K562 (cell line): ENCODE measurements around the gene KCNJ10. TPM values are rescaled to one million over a fixed set of nuclear protein-coding genes. Genes with fewer than 3 reads are reported as not detected.

ENCODE experiments used
- ATAC-seq: fragments of 200-7000 bp; cut with Tn5 transposase; 3 replicates; pipeline ENCODE4 v1.9.1; 2020; ENCODE audit warnings: moderate library complexity
- BruUV-seq: library from RNA; stranded (reverse); fragments of 400-500 nt; replicated peaks from 2 replicates; lab custom pipeline; 2021; lab: Mats Ljungman, UMichigan
- CTCF ChIA-PET: fragments of 300-600 bp; formaldehyde crosslinking; extraction: SDS; loops from one replicate; lab custom pipeline; 2021; ENCODE audit warnings: low intra/inter-chr PET ratio; lab: Yijun Ruan, JAX
- POLR2A ChIA-PET: fragments of 300-600, 350-650 bp; sonication (Branson Sonifier 250); formaldehyde crosslinking; extraction: SDS; loops from one replicate; lab custom pipeline; 2021; ENCODE audit warnings: antibody characterized with exemption, inconsistent platforms; lab: Yijun Ruan, JAX
- DNase-seq, 4 experiments: peaks; one replicate each; pipeline versions ENCODE4 v3.0.0 to v3.0.0-alpha.2; 2011 to 2018; ENCODE audit warnings: low spot score in 3 of 4, mixed read lengths in 3 of 4; ENCODE audit errors: extremely low read depth in 1 of 4
- FAIRE-seq: peaks from 2 replicates; lab custom pipeline; 2011; peaks lifted over from hg19 to GRCh38; lab: Jason Lieb, UNC
- H2AFZ ChIP-seq: 2 replicates; pipeline ENCODE4 v1.6.0; 2011; ENCODE audit warnings: low read depth, low read length, control low read depth, inconsistent platforms
- H3K27ac ChIP-seq: fragments of 200-600 bp; 3 replicates; pipeline ENCODE4 v1.8.0; 2011; ENCODE audit warnings: low read depth, mild to moderate bottlenecking, control low read depth, inconsistent platforms, low read length, moderate library complexity, mixed read lengths; ENCODE audit errors: extremely low read depth
- H3K27me3 ChIP-seq, 2 experiments: fragments of 300-600 bp in 1 of 2; 2 replicates in 1 of 2; 3 replicates in 1 of 2; pipeline versions ENCODE4 v1.6.0 to v1.8.0; 2011; ENCODE audit warnings: inconsistent platforms in 2 of 2, low read length in 2 of 2, mild to moderate bottlenecking in 1 of 2, mixed read lengths in 1 of 2, moderate library complexity in 1 of 2; ENCODE audit not compliant: control insufficient read depth in 2 of 2, insufficient read depth in 2 of 2
- H3K36me3 ChIP-seq: fragments of 300-600 bp; 3 replicates; pipeline ENCODE4 v1.8.0; 2011; ENCODE audit warnings: mild to moderate bottlenecking, low read length, inconsistent platforms; ENCODE audit not compliant: control insufficient read depth, insufficient read depth
- H3K4me1 ChIP-seq, 2 experiments: fragments of 200-600 bp in 1 of 2; replicated peaks in 1 of 2; 2 replicates in 1 of 2; 3 replicates in 1 of 2; pipeline versions ENCODE4 v1.5.1 to v1.8.0; 2011; ENCODE audit warnings: inconsistent platforms in 2 of 2, low read length in 2 of 2, mild to moderate bottlenecking in 1 of 2, mixed read lengths in 1 of 2, moderate library complexity in 1 of 2; ENCODE audit not compliant: control insufficient read depth in 2 of 2, insufficient read depth in 2 of 2
- H3K4me2 ChIP-seq: 2 replicates; pipeline ENCODE4 v1.6.1; 2011; ENCODE audit warnings: low read length, control low read depth, inconsistent platforms, mixed read lengths; ENCODE audit not compliant: insufficient read depth
- H3K4me3 ChIP-seq: fragments of 200-600 bp; sonication (generic), shearing (Covaris generic); 2 replicates; pipeline ENCODE4 v1.5.1; 2016; ENCODE audit warnings: control low read depth, inconsistent platforms
- H3K79me2 ChIP-seq: fragments of 200-600 bp; 3 replicates; pipeline ENCODE4 v1.8.0; 2011; ENCODE audit warnings: low read length, inconsistent platforms; ENCODE audit not compliant: control insufficient read depth, insufficient read depth
- H3K9ac ChIP-seq, 2 experiments: 2 replicates each; pipeline versions ENCODE4 v1.6.0 to v1.6.1; 2011; ENCODE audit warnings: low read depth in 2 of 2, low read length in 2 of 2, control low read depth in 1 of 2, inconsistent platforms in 1 of 2, mild to moderate bottlenecking in 1 of 2, mixed read lengths in 1 of 2; ENCODE audit not compliant: insufficient read depth in 1 of 2
- H3K9me1 ChIP-seq: one replicate; pipeline ENCODE4 v1.6.0; 2011; ENCODE audit warnings: inconsistent platforms, mild to moderate bottlenecking, low read length, moderate library complexity; ENCODE audit not compliant: control insufficient read depth, insufficient read depth
- H3K9me3 ChIP-seq: replicated peaks from 2 replicates; pipeline ENCODE4 v1.5.1; 2011; ENCODE audit warnings: low read depth, low read length, inconsistent platforms; ENCODE audit not compliant: control insufficient read depth, insufficient read depth
- H4K20me1 ChIP-seq: replicated peaks from 2 replicates; pipeline ENCODE4 v1.6.1; 2011; ENCODE audit warnings: low read length, inconsistent platforms, mixed read lengths; ENCODE audit not compliant: control insufficient read depth, insufficient read depth
- ARID1B ChIP-seq: fragments of 450-650 bp; IDR thresholded peaks from 2 replicates; pipeline ENCODE4 v1.6.1; 2016; ENCODE audit warnings: antibody characterized with exemption, mild to moderate bottlenecking, inconsistent platforms
- BACH1 ChIP-seq: fragments of 200-800 bp; sonication (Bioruptor generic); IDR thresholded peaks from 2 replicates; pipeline ENCODE4 v1.6.1; 2016; ENCODE audit warnings: missing genetic modification characterization, missing compliant biosample characterization
- BCOR ChIP-seq: fragments of 450-650 bp; IDR thresholded peaks from 2 replicates; pipeline ENCODE4 v1.6.1; 2016
- CBX2 ChIP-seq: fragments of 200-600 bp; sonication (generic); IDR thresholded peaks from one replicate; pipeline ENCODE4 v1.6.1; 2012; ENCODE audit warnings: mild to moderate bottlenecking, low read length, inconsistent platforms; ENCODE audit not compliant: insufficient read depth, poor library complexity, severe bottlenecking
- CBX8 ChIP-seq: fragments of 200-600 bp; sonication (generic); IDR thresholded peaks from 2 replicates; pipeline ENCODE4 v1.6.1; 2012; ENCODE audit warnings: borderline replicate concordance, mixed run types, low read depth, mild to moderate bottlenecking, moderate library complexity, mixed read lengths, low read length, control low read depth, inconsistent platforms; ENCODE audit not compliant: poor library complexity, severe bottlenecking; ENCODE audit errors: extremely low read depth
- FOXJ2 ChIP-seq: fragments of 200-800 bp; sonication (Bioruptor generic); IDR thresholded peaks from 2 replicates; pipeline ENCODE4 v1.6.1; 2016; ENCODE audit warnings: missing genetic modification characterization, missing compliant biosample characterization
- KAT8 ChIP-seq: fragments of 450-650 bp; IDR thresholded peaks from 2 replicates; pipeline ENCODE4 v1.6.1; 2016; ENCODE audit warnings: low read depth, mild to moderate bottlenecking
- KDM1A ChIP-seq, 2 experiments: fragments of 450-650 bp; IDR thresholded peaks; 2 replicates each; pipeline ENCODE4 v1.6.1; 2016; ENCODE audit warnings: mild to moderate bottlenecking in 2 of 2
- MIER1 ChIP-seq: fragments of 450-650 bp; IDR thresholded peaks from 2 replicates; pipeline ENCODE4 v1.6.1; 2016; ENCODE audit warnings: antibody characterized with exemption, mild to moderate bottlenecking, low read depth
- NCOA2 ChIP-seq, 2 experiments: fragments of 450-650 bp; IDR thresholded peaks; 2 replicates each; pipeline ENCODE4 v1.6.1; 2018; ENCODE audit warnings: mild to moderate bottlenecking in 2 of 2, moderate library complexity in 1 of 2; ENCODE audit not compliant: partially characterized antibody in 2 of 2
- RBM25 ChIP-seq: fragments of 200-400 bp; formaldehyde crosslinking; IDR thresholded peaks from 2 replicates; pipeline ENCODE4 v1.6.1; 2018; ENCODE audit warnings: low read length, low read depth, moderate library complexity; ENCODE audit not compliant: severe bottlenecking
- RUNX1 ChIP-seq: sonication (generic); IDR thresholded peaks from 2 replicates; pipeline ENCODE4 v1.6.1; 2016; ENCODE audit warnings: antibody characterized with exemption, low read depth
- TAF9B ChIP-seq: fragments of 450-650 bp; IDR thresholded peaks from 2 replicates; pipeline ENCODE4 v1.6.1; 2018; ENCODE audit warnings: mild to moderate bottlenecking; ENCODE audit not compliant: partially characterized antibody
- ZNF143 ChIP-seq: sonication (generic); formaldehyde crosslinking; IDR thresholded peaks from 2 replicates; pipeline ENCODE4 v1.9.0; 2022; ENCODE audit warnings: mild to moderate bottlenecking, missing genetic modification reagents
- ZNF175 ChIP-seq: fragments of 200-800 bp; sonication (Bioruptor generic); IDR thresholded peaks from 2 replicates; pipeline ENCODE4 v1.6.1; 2016; ENCODE audit warnings: low read depth, mild to moderate bottlenecking, missing genetic modification characterization, missing compliant biosample characterization
- WGBS: fragments of 100-300 bp; shearing (Covaris generic); methylation state at CpG from one replicate; pipeline ENCODE4 v1.1.6; 2016; ENCODE audit warnings: low coverage, mixed read lengths; ENCODE audit not compliant: insufficient coverage; ENCODE audit errors: missing lambda C conversion rate; 5-methylcytosine and 5-hydroxymethylcytosine counted together
- in situ Hi-C: fragments of 300-500 bp; cut with MboI; formaldehyde crosslinking; loops from 4 replicates; pipeline ENCODE4 v1.15.0; 2018; ENCODE audit warnings: inconsistent platforms, mixed read lengths
- intact Hi-C: fragments of 100-400 bp; cut with micrococcal nuclease; formaldehyde crosslinking; loops from 2 replicates; pipeline ENCODE4 v1.14.2; 2022
- polyA plus RNA-seq, 8 experiments: library from polyadenylated mRNA; depleted of rRNA in 4 of 8; stranded (reverse) in 5 of 8; unstranded in 3 of 8; fragments of >200 nt; fragmentation: Nextera tagmentation in 2 of 8; fragmentation: Illumina TruSeq in 1 of 8; extraction: Ambion mirVana in 2 of 8; extraction: Trizol in 1 of 8; gene quantifications; 2 replicates each; pipeline versions ENCODE4 v1.2.1 to v1.2.3, GENCODE V29; 2011 to 2014; ENCODE audit warnings: inconsistent platforms in 1 of 8, missing spikeins in 1 of 8
- total RNA-seq, 7 experiments: library from RNA; depleted of rRNA in 6 of 7; stranded (reverse); fragments of >200 nt in 6 of 7; fragmentation: Illumina TruSeq in 2 of 7; extraction: Trizol in 2 of 7; gene quantifications; 2 replicates each; pipeline versions ENCODE4 v1.2.1 to v1.2.3, GENCODE V29; 2011 to 2021; ENCODE audit warnings: low replicate concordance in 1 of 7
- TF ChIP-seq, protein P1 (sequence below): fragments of 450-650 bp; IDR thresholded peaks from 2 replicates; pipeline ENCODE4 v1.6.1; 2016; ENCODE audit warnings: antibody characterized with exemption
- TF ChIP-seq, protein P2 (sequence below): IDR thresholded peaks from 2 replicates; pipeline ENCODE4 v1.6.1; 2011; ENCODE audit not compliant: insufficient read length; ENCODE audit errors: extremely low read depth
- TF ChIP-seq, protein P3 (sequence below): fragments of 250-450 bp; sonication (Bioruptor Pico); IDR thresholded peaks from 2 replicates; pipeline ENCODE4 v1.4.0; 2020

KCNJ10 gene
- total and polyA plus RNA-seq, 9 of the 15 experiments (the other 6 are each of a cell fraction or from before 2014, with no cell fraction given): 0.06 to 0.11 TPM; not detected in 7

DNA sequence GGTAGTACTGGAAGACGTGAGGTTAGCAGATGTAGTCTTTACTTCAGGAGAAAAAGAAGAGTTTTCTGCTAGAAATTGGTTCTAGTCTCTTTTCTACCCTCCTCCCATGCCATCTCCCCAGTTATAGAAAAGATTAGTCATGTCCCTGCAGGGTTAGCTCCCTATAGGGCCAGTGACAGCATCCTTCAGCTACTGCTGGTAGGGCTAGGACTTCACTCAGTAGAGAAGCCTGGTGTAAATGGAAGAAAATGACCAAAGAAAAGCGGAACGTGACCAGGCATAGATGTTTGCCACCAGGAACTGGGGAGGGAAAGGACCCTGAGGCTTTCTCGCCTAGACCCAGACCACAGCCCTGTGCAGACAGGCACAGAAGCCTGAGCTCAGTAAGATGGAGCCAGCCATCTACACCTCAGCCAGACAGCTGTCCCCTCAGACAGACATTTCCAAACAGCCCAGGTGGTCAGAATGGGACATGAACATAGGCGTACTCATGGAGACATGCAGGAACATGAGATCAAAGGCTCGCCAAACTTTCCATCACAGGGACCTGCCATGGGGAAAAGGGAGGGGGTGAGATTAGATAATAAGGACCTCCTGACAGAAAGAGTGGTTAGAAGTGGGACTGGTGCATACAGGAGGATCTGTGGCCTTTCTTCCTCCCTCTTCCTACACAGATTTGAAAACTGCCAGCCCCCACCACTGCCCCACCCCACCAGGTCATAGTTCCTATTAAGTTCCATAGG, 92.4 kb downstream of the KCNJ10 start:
- Histone ChIP-seq H3K27ac (no peak overlapping the region), H3K9me1 (no peaks in the 10 kb centered on the region), H3K27me3 (peaks cover 23 to 40% of the 10 kb centered on the region in 2 experiments; a peak in 4 of 5 replicates), H3K4me1 (no peaks in the 10 kb centered on the region), H3K36me3 (no peaks in the 10 kb centered on the region), H3K9me3 (no peaks in the 10 kb centered on the region), H3K79me2 (no peaks in the 10 kb centered on the region), H3K4me2 (no peak overlapping the region), H3K9ac (no peak overlapping the region), H4K20me1 (no peaks in the 10 kb centered on the region; the same call in 1 of the 2 replicates), H2AFZ (no peak overlapping the region), H3K4me3 (no peak overlapping the region)
- ChIA-PET CTCF (no interaction called here), POLR2A (interaction anchor here (0.8 kb wide), 1 partner anchor 13 kb away, joined by 4 read pairs; no protein-coding TSS in a partner anchor)
- DNase-seq: no peak
- in situ Hi-C loops (loop anchor here (25.0 kb wide), 1 partner anchor 790 kb away; no protein-coding TSS in a partner anchor), intact Hi-C loops (no loop called here)
- FAIRE-seq: no peak
- no peak for ATAC-seq
- no TSS peak for BruUV-seq
- 2% methylated on average over 6 of the region's 6 CpGs for WGBS
- TF ChIP-seq MIER1 (no peak), ARID1B (no peak), NCOA2 (IDR thresholded peaks at IDR 0.05; ENCODE audit: partially characterized antibody in 2 of 2) (no peak), KAT8 (no peak), RUNX1 (no peak), KDM1A (IDR thresholded peaks at IDR 0.05) (no peak), CBX8 (no peak), BCOR (no peak), RBM25 (no peak), FOXJ2 (tag) (no peak), ZNF143 (CRISPR knock-in tag) (no peak), CBX2 (no peak), TAF9B (no peak), ZNF175 (CRISPR knock-in tag) (no peak), BACH1 (no peak)
- TF ChIP-seq, protein P1, sequence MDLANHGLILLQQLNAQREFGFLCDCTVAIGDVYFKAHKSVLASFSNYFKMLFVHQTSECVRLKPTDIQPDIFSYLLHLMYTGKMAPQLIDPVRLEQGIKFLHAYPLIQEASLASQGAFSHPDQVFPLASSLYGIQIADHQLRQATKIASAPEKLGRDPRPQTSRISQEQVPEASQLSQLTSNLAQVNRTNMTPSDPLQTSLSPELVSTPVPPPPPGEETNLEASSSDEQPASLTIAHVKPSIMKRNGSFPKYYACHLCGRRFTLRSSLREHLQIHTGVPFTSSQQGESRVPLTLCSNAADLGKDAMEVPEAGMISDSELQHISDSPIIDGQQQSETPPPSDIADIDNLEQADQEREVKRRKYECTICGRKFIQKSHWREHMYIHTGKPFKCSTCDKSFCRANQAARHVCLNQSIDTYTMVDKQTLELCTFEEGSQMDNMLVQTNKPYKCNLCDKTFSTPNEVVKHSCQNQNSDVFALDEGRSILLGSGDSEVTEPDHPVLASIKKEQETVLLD: no peak
- TF ChIP-seq, protein P2, sequence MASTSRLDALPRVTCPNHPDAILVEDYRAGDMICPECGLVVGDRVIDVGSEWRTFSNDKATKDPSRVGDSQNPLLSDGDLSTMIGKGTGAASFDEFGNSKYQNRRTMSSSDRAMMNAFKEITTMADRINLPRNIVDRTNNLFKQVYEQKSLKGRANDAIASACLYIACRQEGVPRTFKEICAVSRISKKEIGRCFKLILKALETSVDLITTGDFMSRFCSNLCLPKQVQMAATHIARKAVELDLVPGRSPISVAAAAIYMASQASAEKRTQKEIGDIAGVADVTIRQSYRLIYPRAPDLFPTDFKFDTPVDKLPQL: no peak
- TF ChIP-seq, protein P3, sequence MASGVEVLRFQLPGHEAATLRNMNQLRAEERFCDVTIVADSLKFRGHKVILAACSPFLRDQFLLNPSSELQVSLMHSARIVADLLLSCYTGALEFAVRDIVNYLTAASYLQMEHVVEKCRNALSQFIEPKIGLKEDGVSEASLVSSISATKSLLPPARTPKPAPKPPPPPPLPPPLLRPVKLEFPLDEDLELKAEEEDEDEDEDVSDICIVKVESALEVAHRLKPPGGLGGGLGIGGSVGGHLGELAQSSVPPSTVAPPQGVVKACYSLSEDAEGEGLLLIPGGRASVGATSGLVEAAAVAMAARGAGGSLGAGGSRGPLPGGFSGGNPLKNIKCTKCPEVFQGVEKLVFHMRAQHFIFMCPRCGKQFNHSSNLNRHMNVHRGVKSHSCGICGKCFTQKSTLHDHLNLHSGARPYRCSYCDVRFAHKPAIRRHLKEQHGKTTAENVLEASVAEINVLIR (CRISPR knock-in tag): no peak
